Stomach smooth muscle (tissue), 2 donors: Measurements from ENCODE around the gene VPS39.

Experiments used
- H3K27ac ChIP-seq: one replicate; pipeline ENCODE4 v1.7.0; 2013; ENCODE audit warnings: mild to moderate bottlenecking, low read length, inconsistent platforms
- H3K27me3 ChIP-seq, 2 donors: one replicate each; pipeline ENCODE4 v1.7.0; 2013; ENCODE audit warnings: low read length in 2 of 2; ENCODE audit not compliant: insufficient read depth in 2 of 2, control insufficient read depth in 1 of 2
- H3K36me3 ChIP-seq, 2 donors: one replicate each; pipeline ENCODE4 v1.7.0; 2013; ENCODE audit warnings: low read length in 2 of 2; ENCODE audit not compliant: control insufficient read depth in 2 of 2, insufficient read depth in 2 of 2
- H3K4me1 ChIP-seq: one replicate; pipeline ENCODE4 v1.7.0; 2013; ENCODE audit warnings: low read length; ENCODE audit not compliant: control insufficient read depth, insufficient read depth
- H3K4me3 ChIP-seq, 2 donors: one replicate each; pipeline ENCODE4 v1.7.0; 2013; ENCODE audit warnings: low read length in 2 of 2
- H3K9ac ChIP-seq, 2 donors: one replicate each; pipeline ENCODE4 v1.7.0; 2013; ENCODE audit warnings: low read length in 2 of 2, mild to moderate bottlenecking in 1 of 2
- H3K9me3 ChIP-seq, 2 donors: one replicate each; pipeline ENCODE4 v1.7.0; 2013; ENCODE audit warnings: low read length in 2 of 2; ENCODE audit not compliant: control insufficient read depth in 2 of 2
- donor health status: healthy.
- donor health status: Pancreatic carcinoma.

The VPS39 gene

GRCh38 chr15:42152196-42152920 is 55.7 kb downstream of the VPS39 start:
- H3K9me3 ChIP-seq = no peaks in the 10 kb centered on the region
- H3K27me3 ChIP-seq = no peaks in the 10 kb centered on the region
- no peak overlapping the region for H3K4me3 ChIP-seq
- no peaks in the 10 kb centered on the region for H3K36me3 ChIP-seq
- no peak overlapping the region for H3K27ac ChIP-seq
- H3K4me1 ChIP-seq = no peaks in the 10 kb centered on the region
- H3K9ac ChIP-seq = no peak overlapping the region

- Histone ChIP-seq H3K9me3 (no peaks in the 10 kb centered on the region), H3K4me3 (no peak overlapping the region), H3K36me3 (no peaks in the 10 kb centered on the region), H3K4me1 (no peaks in the 10 kb centered on the region), H3K9ac (no peak overlapping the region), H3K27me3 (no peaks in the 10 kb centered on the region), H3K27ac (no peak overlapping the region)
Observed at GRCh38 chr15:42151736-42152135, 56.4 kb downstream of the VPS39 start.

GRCh38 chr15:42151141-42151561 is 57.0 kb downstream of the VPS39 start:
- no peaks in the 10 kb centered on the region for H3K36me3 ChIP-seq
- H3K9me3 ChIP-seq = no peaks in the 10 kb centered on the region
- H3K4me3 ChIP-seq = no peak overlapping the region
- H3K27me3 ChIP-seq = no peaks in the 10 kb centered on the region
- no peak overlapping the region for H3K27ac ChIP-seq
- no peaks in the 10 kb centered on the region for H3K4me1 ChIP-seq
- no peak overlapping the region for H3K9ac ChIP-seq

- H3K36me3 ChIP-seq = no peaks in the 10 kb centered on the region
- H3K9ac ChIP-seq = no peak overlapping the region
- no peak overlapping the region for H3K27ac ChIP-seq
- no peaks in the 10 kb centered on the region for H3K4me1 ChIP-seq
- no peaks in the 10 kb centered on the region for H3K27me3 ChIP-seq
- no peaks in the 10 kb centered on the region for H3K9me3 ChIP-seq
- no peak overlapping the region for H3K4me3 ChIP-seq
Observed at GRCh38 chr15:42150219-42150970, 57.7 kb downstream of the VPS39 start.

- no peaks in the 10 kb centered on the region for H3K4me1 ChIP-seq
- no peaks in the 10 kb centered on the region for H3K36me3 ChIP-seq
- no peak overlapping the region for H3K9ac ChIP-seq
- no peak overlapping the region for H3K27ac ChIP-seq
- H3K27me3 ChIP-seq = no peaks in the 10 kb centered on the region
- H3K9me3 ChIP-seq = no peaks in the 10 kb centered on the region
- no peak overlapping the region for H3K4me3 ChIP-seq
Observed at GRCh38 chr15:42149493-42150218, 58.4 kb downstream of the VPS39 start.

- Histone ChIP-seq H3K4me1 (no peaks in the 10 kb centered on the region), H3K36me3 (no peaks in the 10 kb centered on the region), H3K9ac (no peak overlapping the region), H3K9me3 (no peaks in the 10 kb centered on the region), H3K4me3 (no peak overlapping the region), H3K27me3 (no peaks in the 10 kb centered on the region), H3K27ac (no peak overlapping the region)
Observed at GRCh38 chr15:42148808-42149492, 59.2 kb downstream of the VPS39 start.

GRCh38 chr15:42147431-42147735 is 60.7 kb downstream of the VPS39 start:
- Histone ChIP-seq H3K9ac (no peak overlapping the region), H3K4me1 (no peaks in the 10 kb centered on the region), H3K27ac (no peak overlapping the region), H3K27me3 (no peaks in the 10 kb centered on the region), H3K36me3 (no peaks in the 10 kb centered on the region), H3K4me3 (no peak overlapping the region), H3K9me3 (no peaks in the 10 kb centered on the region)

GRCh38 chr15:42146551-42147430 is 61.3 kb downstream of the VPS39 start:
- H3K27ac ChIP-seq = no peak overlapping the region
- no peaks in the 10 kb centered on the region for H3K27me3 ChIP-seq
- H3K9ac ChIP-seq = no peak overlapping the region
- no peak overlapping the region for H3K4me3 ChIP-seq
- H3K4me1 ChIP-seq = no peaks in the 10 kb centered on the region
- H3K9me3 ChIP-seq = no peaks in the 10 kb centered on the region
- no peaks in the 10 kb centered on the region for H3K36me3 ChIP-seq

GRCh38 chr15:42145546-42146455 is 62.3 kb downstream of the VPS39 start:
- Histone ChIP-seq H3K9me3 (no peaks in the 10 kb centered on the region), H3K4me1 (no peaks in the 10 kb centered on the region), H3K9ac (no peak overlapping the region), H3K27me3 (no peaks in the 10 kb centered on the region), H3K4me3 (no peak overlapping the region), H3K27ac (no peak overlapping the region), H3K36me3 (no peaks in the 10 kb centered on the region)
